NCI-H187 (cell line): Measurements from ENCODE around the gene ACBD6.

Experiments used
- DNase-seq, 2 experiments: peaks; one replicate each; lab custom pipeline; 2025; lab: John Stamatoyannopoulos, UW

Gene ACBD6

GRCh38 chr1:180370597-180370996, 131.8 kb downstream of the ACBD6 start:
- DNase-seq: no peak

GRCh38 chr1:180370188-180370587, 132.2 kb downstream of the ACBD6 start:
- no peak for DNase-seq

GRCh38 chr1:180369061-180369460, 133.3 kb downstream of the ACBD6 start:
- DNase-seq: no peak

- no peak for DNase-seq
These were observed 135.9 kb downstream of the ACBD6 start for GRCh38 chr1:180366371-180367068.

- DNase-seq: no peak
These were observed 137.3 kb downstream of the ACBD6 start for GRCh38 chr1:180365039-180365438.

GRCh38 chr1:180363246-180363995, 139.0 kb downstream of the ACBD6 start:
- DNase-seq: no peak

GRCh38 chr1:180360333-180361075, 141.9 kb downstream of the ACBD6 start:
- DNase-seq: no peak

GRCh38 chr1:180358649-180359048, 143.7 kb downstream of the ACBD6 start:
- no peak for DNase-seq

GRCh38 chr1:180353945-180354344, 148.4 kb downstream of the ACBD6 start:
- no peak for DNase-seq

- no peak for DNase-seq
These were observed 149.8 kb downstream of the ACBD6 start for GRCh38 chr1:180352588-180352987.

- no peak for DNase-seq
These were observed 150.4 kb downstream of the ACBD6 start for GRCh38 chr1:180352021-180352420.

- DNase-seq: no peak
These were observed 157.2 kb downstream of the ACBD6 start for GRCh38 chr1:180345148-180345547.

GRCh38 chr1:180343921-180344769, 158.2 kb downstream of the ACBD6 start:
- DNase-seq: peak; percentile 20 to 63

- DNase-seq: no peak
These were observed 175.3 kb downstream of the ACBD6 start for GRCh38 chr1:180327089-180327488.

GRCh38 chr1:180312926-180313325, 189.5 kb downstream of the ACBD6 start:
- no peak for DNase-seq

GRCh38 chr1:180311011-180311730, 191.2 kb downstream of the ACBD6 start:
- DNase-seq: no peak

- no peak for DNase-seq
These were observed 192.3 kb downstream of the ACBD6 start for GRCh38 chr1:180310095-180310494.

- DNase-seq: no peak
These were observed 193.0 kb downstream of the ACBD6 start for GRCh38 chr1:180309338-180309737.

- DNase-seq: no peak
These were observed 201.1 kb downstream of the ACBD6 start for GRCh38 chr1:180301135-180301742.

- DNase-seq: no peak
These were observed 202.7 kb downstream of the ACBD6 start for GRCh38 chr1:180299479-180300221.
